Activated naive CD8-positive, alpha-beta T cell treated with anti-CD3 and anti-CD28 coated beads, Interleukin-2, amount 50 U/mL, for 16 hours (primary cell): ENCODE results near the gene EPS8L1.
"Not testable (repeated sequence)": the region's sequence is repeated elsewhere in the genome, so short reads cannot be mapped to it uniquely, and the experiment has no call there.

ENCODE experiments used
- DNase-seq: peaks from one replicate; pipeline ENCODE4 v3.0.0-alpha.2; 2020; ENCODE audit warnings: low read depth, low spot score

The EPS8L1 gene

GRCh38 chr19:55050749-55051532 is 24.7 kb upstream of the EPS8L1 start:
- DNase-seq, result no peak

GRCh38 chr19:55053735-55054134 is 21.9 kb upstream of the EPS8L1 start:
- DNase-seq, result no peak

- DNase-seq, result no peak
These were observed 18.8 kb upstream of the EPS8L1 start for GRCh38 chr19:55056827-55057226.

GRCh38 chr19:55058781-55059610 is 16.7 kb upstream of the EPS8L1 start:
- no peak for DNase-seq

GRCh38 chr19:55060287-55060686 is 15.4 kb upstream of the EPS8L1 start:
- not testable (repeated sequence) for DNase-seq

GRCh38 chr19:55062735-55063491 is 12.8 kb upstream of the EPS8L1 start, which contains the start of gene RDH13:
Gene RDH13 (minus strand): TSS chr19:55063148. CDS start chr19:55063032, 116 bp downstream.
- peak; percentile 99 for DNase-seq

- no peak for DNase-seq
These were observed 12.2 kb upstream of the EPS8L1 start for GRCh38 chr19:55063492-55063843.

- not testable (repeated sequence) for DNase-seq
These were observed 10.2 kb upstream of the EPS8L1 start for GRCh38 chr19:55065516-55065915.

- no peak for DNase-seq
These were observed 9.5 kb upstream of the EPS8L1 start for GRCh38 chr19:55066107-55066709.

- no peak for DNase-seq
These were observed 7.8 kb upstream of the EPS8L1 start for GRCh38 chr19:55067869-55068268.

GRCh38 chr19:55068950-55069864 is 6.5 kb upstream of the EPS8L1 start:
- DNase-seq, result no peak

- no peak for DNase-seq
These were observed 5.8 kb upstream of the EPS8L1 start for GRCh38 chr19:55069865-55070197.

GRCh38 chr19:55070466-55071128 is 5.1 kb upstream of the EPS8L1 start:
- DNase-seq, result no peak

GRCh38 chr19:55071129-55071502 is 4.6 kb upstream of the EPS8L1 start:
- no peak for DNase-seq

- DNase-seq, result no peak
These were observed 3.8 kb upstream of the EPS8L1 start for GRCh38 chr19:55071913-55072312.

GRCh38 chr19:55076321-55076720 is 652 bp downstream of the EPS8L1 start:
- DNase-seq, result no peak

GRCh38 chr19:55077106-55077505 is 1.4 kb downstream of the EPS8L1 start:
- no peak for DNase-seq

GRCh38 chr19:55078996-55079395 is 3.3 kb downstream of the EPS8L1 start:
- no peak for DNase-seq

- no peak for DNase-seq
These were observed 3.9 kb downstream of the EPS8L1 start for GRCh38 chr19:55079400-55080038.
